Lower lobe of right lung (tissue), 2 donors: ENCODE measurements around the gene TMEM106C. TPM values are rescaled to one million over a fixed set of nuclear protein-coding genes. Genes with fewer than 3 reads are reported as not detected.

Experiments used
- ATAC-seq, 2 donors: fragments of 200-7000 bp; cut with Tn5 transposase; one replicate each; pipeline ENCODE4 v1.9.1; 2020 to 2022; ENCODE audit warnings: mild to moderate bottlenecking in 2 of 2, moderate library complexity in 2 of 2
- DNase-seq: peaks from one replicate; pipeline ENCODE4 v3.0.0-alpha.2; 2020
- H3K27ac ChIP-seq: fragments of 200-600 bp; one replicate; pipeline ENCODE4 v1.8.0; 2022
- H3K27me3 ChIP-seq: fragments of 200-600 bp; one replicate; pipeline ENCODE4 v1.8.0; 2022; ENCODE audit warnings: low read depth
- H3K36me3 ChIP-seq: fragments of 200-600 bp; one replicate; pipeline ENCODE4 v1.8.0; 2022; ENCODE audit warnings: mild to moderate bottlenecking
- H3K4me1 ChIP-seq: fragments of 200-600 bp; one replicate; pipeline ENCODE4 v1.8.0; 2022
- H3K4me3 ChIP-seq: fragments of 200-600 bp; one replicate; pipeline ENCODE4 v1.8.0; 2022; ENCODE audit warnings: mild to moderate bottlenecking
- H3K9me3 ChIP-seq: fragments of 200-600 bp; one replicate; pipeline ENCODE4 v1.8.0; 2022
- intact Hi-C: fragments of 100-400 bp; cut with DNase I; formaldehyde crosslinking; loops from one replicate; pipeline ENCODE4 v1.11.0; 2022
- total RNA-seq: library from RNA; stranded (reverse); fragmentation: NEBNext Ultra II Directional; extraction: Animal tissue kit (Norgen Biotek cat#: 25700); gene quantifications from one replicate; pipeline ENCODE4 v1.2.1, GENCODE V29; 2021
- TF ChIP-seq, protein P1 (sequence below): fragments of 200-600 bp; IDR thresholded peaks from one replicate; pipeline ENCODE4 v1.8.0; 2022; ENCODE audit warnings: antibody characterized with exemption, mild to moderate bottlenecking
- donor health status: DM: no; HTN: yes; CAD: no; lungs with severe emphysema.

TMEM106C gene
- total RNA-seq, 1 donor from 2014 or later, result 39.3 TPM

- Histone ChIP-seq H3K36me3 (no peaks in the 10 kb centered on the region), H3K27ac (no peak overlapping the region), H3K9me3 (no peaks in the 10 kb centered on the region), H3K4me3 (no peak overlapping the region), H3K4me1 (peaks cover 18% of the 10 kb centered on the region), H3K27me3 (peaks cover 47% of the 10 kb centered on the region)
- no peak for DNase-seq
- intact Hi-C loops, result no loop called here
- TF ChIP-seq, protein P1, sequence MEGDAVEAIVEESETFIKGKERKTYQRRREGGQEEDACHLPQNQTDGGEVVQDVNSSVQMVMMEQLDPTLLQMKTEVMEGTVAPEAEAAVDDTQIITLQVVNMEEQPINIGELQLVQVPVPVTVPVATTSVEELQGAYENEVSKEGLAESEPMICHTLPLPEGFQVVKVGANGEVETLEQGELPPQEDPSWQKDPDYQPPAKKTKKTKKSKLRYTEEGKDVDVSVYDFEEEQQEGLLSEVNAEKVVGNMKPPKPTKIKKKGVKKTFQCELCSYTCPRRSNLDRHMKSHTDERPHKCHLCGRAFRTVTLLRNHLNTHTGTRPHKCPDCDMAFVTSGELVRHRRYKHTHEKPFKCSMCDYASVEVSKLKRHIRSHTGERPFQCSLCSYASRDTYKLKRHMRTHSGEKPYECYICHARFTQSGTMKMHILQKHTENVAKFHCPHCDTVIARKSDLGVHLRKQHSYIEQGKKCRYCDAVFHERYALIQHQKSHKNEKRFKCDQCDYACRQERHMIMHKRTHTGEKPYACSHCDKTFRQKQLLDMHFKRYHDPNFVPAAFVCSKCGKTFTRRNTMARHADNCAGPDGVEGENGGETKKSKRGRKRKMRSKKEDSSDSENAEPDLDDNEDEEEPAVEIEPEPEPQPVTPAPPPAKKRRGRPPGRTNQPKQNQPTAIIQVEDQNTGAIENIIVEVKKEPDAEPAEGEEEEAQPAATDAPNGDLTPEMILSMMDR, result no peak
- no peak for ATAC-seq
Observed at GRCh38 chr12:48008349-48008748, 45.0 kb downstream of the TMEM106C start.

- Histone ChIP-seq H3K4me3 (no peak overlapping the region), H3K27me3 (peaks cover 41% of the 10 kb centered on the region), H3K36me3 (no peaks in the 10 kb centered on the region), H3K27ac (no peak overlapping the region), H3K9me3 (no peaks in the 10 kb centered on the region), H3K4me1 (peaks cover 12% of the 10 kb centered on the region)
- ATAC-seq (no peak), DNase-seq (no peak)
- intact Hi-C loops, result no loop called here
- TF ChIP-seq, protein P1, result no peak
Observed at GRCh38 chr12:48008950-48009349, 45.6 kb downstream of the TMEM106C start.

- intact Hi-C loops, result no loop called here
- peaks cover 36% of the 10 kb centered on the region for H3K27me3 ChIP-seq
Observed at GRCh38 chr12:48009471-48009870, 46.1 kb downstream of the TMEM106C start.

DNA sequence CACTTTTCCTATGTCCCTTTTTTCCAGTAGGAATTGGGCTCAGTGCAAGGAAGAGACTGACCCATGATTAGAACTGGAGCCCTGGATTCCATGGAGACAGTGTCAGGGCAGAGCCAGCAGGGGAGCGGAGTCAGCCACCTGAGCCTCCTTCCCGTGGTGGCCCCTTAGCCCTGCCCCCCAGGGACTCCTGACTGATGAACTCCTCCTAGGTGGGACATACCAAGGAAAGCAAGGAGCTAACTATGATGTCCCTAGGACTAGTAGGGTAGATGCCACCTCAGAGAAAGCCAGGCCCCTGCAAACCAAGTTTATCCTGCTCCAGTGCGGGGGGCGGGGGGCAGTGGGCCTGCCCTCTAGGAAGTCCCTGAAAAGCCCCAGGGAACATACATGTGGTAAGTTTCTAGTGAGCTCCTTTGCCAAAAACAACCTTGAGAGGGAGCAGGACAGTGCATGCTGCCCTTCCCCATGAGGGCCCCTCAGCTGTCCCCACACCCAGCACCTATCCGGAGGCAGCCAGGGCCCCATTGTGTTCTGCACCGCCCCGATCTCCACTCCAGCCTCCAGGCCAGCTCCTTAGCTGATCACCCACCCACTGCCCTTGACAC lies 47.1 kb downstream of the TMEM106C start:
- Histone ChIP-seq H3K27ac (no peak overlapping the region), H3K9me3 (no peaks in the 10 kb centered on the region), H3K27me3 (peaks cover 26% of the 10 kb centered on the region), H3K36me3 (no peaks in the 10 kb centered on the region), H3K4me3 (no peak overlapping the region), H3K4me1 (no peaks in the 10 kb centered on the region)
- TF ChIP-seq, protein P1, result no peak
- intact Hi-C loops, result no loop called here
- ATAC-seq (no peak), DNase-seq (no peak)

More at GRCh38 chr12:48009471-48009870, 46.1 kb downstream of the TMEM106C start:
- H3K27ac ChIP-seq, result no peak overlapping the region
- H3K4me1 ChIP-seq, result peaks cover 7% of the 10 kb centered on the region
- ATAC-seq (no peak), DNase-seq (no peak)
- TF ChIP-seq, protein P1, result no peak
- no peaks in the 10 kb centered on the region for H3K9me3 ChIP-seq
- no peak overlapping the region for H3K4me3 ChIP-seq
- no peaks in the 10 kb centered on the region for H3K36me3 ChIP-seq

GRCh38 chr12:48012070-48012469 lies 48.7 kb downstream of the TMEM106C start:
- no peak overlapping the region for H3K27ac ChIP-seq
- DNase-seq (no peak), ATAC-seq (no peak)
- TF ChIP-seq, protein P1, result no peak
- H3K27me3 ChIP-seq, result peaks cover 12% of the 10 kb centered on the region
- no peak overlapping the region for H3K4me3 ChIP-seq
- intact Hi-C loops, result no loop called here
- H3K36me3 ChIP-seq, result no peaks in the 10 kb centered on the region
- H3K9me3 ChIP-seq, result no peaks in the 10 kb centered on the region
- H3K4me1 ChIP-seq, result no peaks in the 10 kb centered on the region
